ENCODE measurements around the gene CNST. TPM values are rescaled to one million over a fixed set of nuclear protein-coding genes. Genes with fewer than 3 reads are reported as not detected.
A peak's percentile ranks its signal among the peaks of the same experiment; 100 is the strongest.

The CNST gene
- total RNA-seq, 1 experiment from 2014 or later, result 19.8 TPM

DNA sequence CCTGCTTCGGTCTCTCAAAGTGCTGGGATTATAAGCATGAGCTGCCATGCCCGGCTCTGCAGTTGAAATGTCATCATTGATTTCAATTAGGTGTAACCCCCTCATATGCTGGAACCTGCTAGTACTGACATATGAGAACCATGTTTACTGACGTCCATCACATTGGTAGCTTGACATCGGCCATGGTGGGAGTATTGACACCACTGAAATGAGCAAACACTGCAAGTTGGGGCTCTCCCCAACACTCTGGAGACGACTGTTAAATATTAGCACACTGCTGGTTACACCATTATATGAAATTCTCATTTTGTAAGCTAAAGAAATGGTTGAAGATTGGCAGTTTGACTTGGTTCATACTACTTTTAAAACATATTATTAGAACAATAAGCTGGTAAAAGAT is 63.7 kb downstream of the CNST start:
- H3K14ac ChIP-seq (ENCODE audit: insufficient read depth, low read length), result no peak overlapping the region
- no peak overlapping the region for H3K9ac ChIP-seq (ENCODE audit: extremely low read depth, insufficient read length, low read length)
- no peak overlapping the region for H3K56ac ChIP-seq (ENCODE audit: insufficient read length, low read depth, low read length)
- no peaks in the 10 kb centered on the region for H4K20me1 ChIP-seq (ENCODE audit: control insufficient read depth, insufficient read depth, insufficient read length)
- Mint-ChIP-seq H3K4me3 (no peak overlapping the region), H3K4me1 (no peaks in the 10 kb centered on the region), H3K9me3 (no peaks in the 10 kb centered on the region), H3K36me3 (ENCODE audit: insufficient read depth in 1 of 3, low read depth in 3 of 3) (peaks cover 3 to 8% (median 7%) of the 10 kb centered on the region in 3 experiments; a peak in 5 of 7 replicates), H3K27me3 (ENCODE audit: low read depth) (no peaks in the 10 kb centered on the region), H3K27ac (peak overlapping the region in 1 of 3 experiments; percentile 76; a peak in 1 of 7 replicates)
- no peak overlapping the region for H3K4me2 ChIP-seq (ENCODE audit: insufficient read depth, insufficient read length, low read length)
- H3K27ac ChIP-seq (ENCODE audit: insufficient read length, low read depth, low read length), result no peak overlapping the region
- no peaks in the 10 kb centered on the region for H3K9me3 ChIP-seq (ENCODE audit: control insufficient read depth, low read depth, low read length)
- DNase-seq, result no peak
- no peak overlapping the region for H2BK20ac ChIP-seq (ENCODE audit: low read depth, low read length, poor library complexity, severe bottlenecking)
- no peak for TF ChIP-seq CTCF (conservative IDR thresholded peaks at IDR 0.05)
- no peaks in the 10 kb centered on the region for H3K79me2 ChIP-seq (ENCODE audit: insufficient read depth, low read length)
- H2AK5ac ChIP-seq (ENCODE audit: insufficient read length, low read length), result no peak overlapping the region
- H3K18ac ChIP-seq (ENCODE audit: insufficient read length, low read depth, low read length), result no peak overlapping the region
- no peak overlapping the region for H2BK120ac ChIP-seq (ENCODE audit: low read depth, low read length, poor library complexity, severe bottlenecking)
- no CpG with 5 or more reads among the region's 5 CpGs for WGBS (ENCODE audit: extremely low coverage, insufficient read length, low lambda C conversion rate)
- no peaks in the 10 kb centered on the region for H3K79me1 ChIP-seq (ENCODE audit: insufficient read depth, low read depth, low read length, poor library complexity, severe bottlenecking)
- H3K23me2 ChIP-seq (ENCODE audit: insufficient read length, low read depth, low read length, poor library complexity, severe bottlenecking), result no peaks in the 10 kb centered on the region
- no peaks in the 10 kb centered on the region for H3K27me3 ChIP-seq (ENCODE audit: insufficient read depth, low read length)
- no peak overlapping the region for H2AFZ ChIP-seq (ENCODE audit: low read length)
- H4K5ac ChIP-seq (ENCODE audit: insufficient read length, low read depth, low read length), result no peak overlapping the region
- H3K23ac ChIP-seq (ENCODE audit: insufficient read length, low read depth, low read length), result no peak overlapping the region
- H3T11ph ChIP-seq (ENCODE audit: low read length), result no peak overlapping the region
- H3K4me1 ChIP-seq (ENCODE audit: insufficient read depth, low read length), result no peaks in the 10 kb centered on the region
- H2BK5ac ChIP-seq (ENCODE audit: insufficient read length, low read length), result no peak overlapping the region
- H2BK15ac ChIP-seq (ENCODE audit: low read depth, low read length), result no peak overlapping the region
- H4K8ac ChIP-seq (replicated peaks; ENCODE audit: insufficient read length, low read depth, low read length), result no peak overlapping the region
- no peak overlapping the region for H3K4ac ChIP-seq (ENCODE audit: low read depth, low read length)
- no peak overlapping the region for H2BK12ac ChIP-seq (ENCODE audit: insufficient read length, low read depth, low read length)
- H4K91ac ChIP-seq (ENCODE audit: insufficient read length, low read depth, low read length), result no peak overlapping the region
